Iris pigment epithelial cell (primary cell): ENCODE results near the gene YIPF2.

Experiments used
- DNase-seq: peaks from one replicate; pipeline ENCODE4 v3.0.0-alpha.2; 2011; ENCODE audit warnings: low read depth

YIPF2 gene

GRCh38 chr19:10936661-10937084, 8.2 kb upstream of the YIPF2 start:
- peak; percentile 78 for DNase-seq

GRCh38 chr19:10935371-10936059, 7.1 kb upstream of the YIPF2 start:
- DNase-seq: no peak

GRCh38 chr19:10929402-10929794, 959 bp upstream of the YIPF2 start:
- DNase-seq: no peak

GRCh38 chr19:10927730-10928562, 493 bp downstream of the YIPF2 start:
- DNase-seq: no peak

- DNase-seq: no peak
Observed at GRCh38 chr19:10924597-10924996, 3.8 kb downstream of the YIPF2 start.

- DNase-seq: no peak
Observed at GRCh38 chr19:10923260-10924112, 5.0 kb downstream of the YIPF2 start.

GRCh38 chr19:10922638-10923014, 5.8 kb downstream of the YIPF2 start:
- no peak for DNase-seq

- no peak for DNase-seq
Observed at GRCh38 chr19:10921910-10922637, 6.4 kb downstream of the YIPF2 start.

GRCh38 chr19:10921199-10921909, 7.1 kb downstream of the YIPF2 start:
- no peak for DNase-seq

- DNase-seq: no peak
Observed at GRCh38 chr19:10920781-10921180, 7.7 kb downstream of the YIPF2 start.

GRCh38 chr19:10920288-10920655, 8.2 kb downstream of the YIPF2 start:
- no peak for DNase-seq

GRCh38 chr19:10919352-10920287, 8.8 kb downstream of the YIPF2 start:
- no peak for DNase-seq

GRCh38 chr19:10918359-10918758, 10.1 kb downstream of the YIPF2 start:
- no peak for DNase-seq

GRCh38 chr19:10916602-10917001, 11.8 kb downstream of the YIPF2 start:
- no peak for DNase-seq

GRCh38 chr19:10915130-10916091, 13.0 kb downstream of the YIPF2 start:
- DNase-seq: peak; percentile 70

- DNase-seq: no peak
Observed at GRCh38 chr19:10913716-10914340, 14.6 kb downstream of the YIPF2 start.

GRCh38 chr19:10912619-10913018, 15.8 kb downstream of the YIPF2 start:
- DNase-seq: no peak

GRCh38 chr19:10911579-10912363, 16.7 kb downstream of the YIPF2 start:
- DNase-seq: no peak
